HepG2 (cell line): Measurements from ENCODE around the gene ZNF174. TPM values are rescaled to one million over a fixed set of nuclear protein-coding genes. Genes with fewer than 3 reads are reported as not detected.
A peak's percentile ranks its signal among the peaks of the same experiment; 100 is the strongest.

Experiments
- ARNT2 ChIP-seq: sonication (generic); formaldehyde crosslinking; IDR thresholded peaks from 2 replicates; pipeline ENCODE4 v1.8.0; 2022; ENCODE audit warnings: mild to moderate bottlenecking, low read depth, missing genetic modification reagents, moderate library complexity
- HDAC6 ChIP-seq: fragments of 200-600 bp; sonication (generic); IDR thresholded peaks from 2 replicates; pipeline ENCODE4 v1.7.0; 2017; ENCODE audit warnings: mild to moderate bottlenecking, antibody characterized with exemption, low read length, low read depth
- HMGXB4 ChIP-seq, 2 experiments: sonication (generic) in 1 of 2; formaldehyde crosslinking in 1 of 2; IDR thresholded peaks; 2 replicates each; pipeline versions ENCODE4 v1.4.0 to v1.6.1; 2018 to 2020; ENCODE audit warnings: missing genetic modification reagents in 2 of 2, borderline replicate concordance in 1 of 2, low read depth in 1 of 2, mild to moderate bottlenecking in 1 of 2, missing biosample characterization in 1 of 2
- MTERF4 ChIP-seq: sonication (generic); formaldehyde crosslinking; IDR thresholded peaks from 2 replicates; pipeline ENCODE4 v1.8.0; 2023; ENCODE audit warnings: mild to moderate bottlenecking, missing genetic modification reagents
- PAWR ChIP-seq: sonication (generic); formaldehyde crosslinking; IDR thresholded peaks from 2 replicates; pipeline ENCODE4 v1.4.0; 2020; ENCODE audit warnings: missing genetic modification reagents, mild to moderate bottlenecking, borderline replicate concordance
- PHF8 ChIP-seq: sonication (generic); formaldehyde crosslinking; IDR thresholded peaks from 2 replicates; pipeline ENCODE4 v1.5.0; 2020; ENCODE audit warnings: missing genetic modification reagents
- RAD21 ChIP-seq: fragments of 450-650 bp; formaldehyde crosslinking; IDR thresholded peaks from 2 replicates; pipeline ENCODE4 v1.5.0; 2020; ENCODE audit warnings: mild to moderate bottlenecking
- RBM22 ChIP-seq: fragments of 200-400 bp; formaldehyde crosslinking; optimal IDR thresholded peaks from 2 replicates; pipeline ENCODE3; 2017; ENCODE audit warnings: mild to moderate bottlenecking, low read length, moderate library complexity
- TBX3 ChIP-seq: fragments of 450-650 bp; IDR thresholded peaks from 2 replicates; pipeline ENCODE4 v1.6.1; 2017; ENCODE audit warnings: antibody characterized with exemption, mild to moderate bottlenecking, inconsistent platforms, borderline replicate concordance
- ZBTB20 ChIP-seq: sonication (generic); formaldehyde crosslinking; IDR thresholded peaks from 2 replicates; pipeline ENCODE4 v1.8.1; 2023; ENCODE audit warnings: missing genetic modification reagents, low read depth, mild to moderate bottlenecking, borderline replicate concordance
- ZBTB40 ChIP-seq, 2 experiments: fragments of 450-650 bp in 1 of 2; sonication (generic) in 1 of 2; formaldehyde crosslinking in 1 of 2; IDR thresholded peaks; 2 replicates each; pipeline versions ENCODE4 v1.6.1 to v1.8.0; 2016 to 2022; ENCODE audit warnings: antibody characterized with exemption in 1 of 2, mild to moderate bottlenecking in 1 of 2, missing genetic modification reagents in 1 of 2
- ZNF329 ChIP-seq: sonication (generic); formaldehyde crosslinking; IDR thresholded peaks from 2 replicates; pipeline ENCODE4 v1.9.0; 2021; ENCODE audit warnings: low read depth, mild to moderate bottlenecking, missing genetic modification reagents
- ZNF362 ChIP-seq: sonication (generic); formaldehyde crosslinking; IDR thresholded peaks from 2 replicates; pipeline ENCODE4 v1.4.0; 2020; ENCODE audit warnings: missing genetic modification reagents, mild to moderate bottlenecking, borderline replicate concordance
- ZNF562 ChIP-seq: sonication (generic); formaldehyde crosslinking; IDR thresholded peaks from 2 replicates; pipeline ENCODE4 v1.8.0; 2022; ENCODE audit warnings: missing genetic modification reagents, borderline replicate concordance
- ZNF703 ChIP-seq: sonication (generic); formaldehyde crosslinking; IDR thresholded peaks from 2 replicates; pipeline ENCODE4 v1.5.1; 2020; ENCODE audit warnings: missing genetic modification reagents, mild to moderate bottlenecking, moderate library complexity, borderline replicate concordance
- ZNF83 ChIP-seq: sonication (generic); formaldehyde crosslinking; IDR thresholded peaks from 2 replicates; pipeline ENCODE4 v1.4.0; 2020; ENCODE audit warnings: missing genetic modification reagents, mild to moderate bottlenecking, borderline replicate concordance
- polyA plus RNA-seq, 8 experiments: library from polyadenylated mRNA; depleted of rRNA in 3 of 8; stranded (reverse) in 7 of 8; unstranded in 1 of 8; fragments of >200 nt; fragmentation: Illumina TruSeq in 4 of 8; extraction: Trizol in 4 of 8; gene quantifications; 2 replicates each; pipeline versions ENCODE4 v1.2.1 to v1.2.3, GENCODE V29; 2011 to 2016; ENCODE audit warnings: low read depth in 4 of 8, missing spikeins in 1 of 8, mixed read lengths in 1 of 8; ENCODE audit not compliant: insufficient read depth in 1 of 8
- total RNA-seq, 5 experiments: library from RNA; depleted of rRNA; stranded (reverse); fragments of >200 nt; fragmentation: Illumina TruSeq; extraction: Trizol; gene quantifications; 2 replicates each; pipeline ENCODE4 v1.2.3, GENCODE V29; 2016; ENCODE audit warnings: low read depth in 1 of 5

Gene ZNF174
- total and polyA plus RNA-seq, 2 of the 13 experiments (the other 11 are each of a cell fraction or from before 2014, with no cell fraction given), result 8.3 to 10.6 TPM

- TF ChIP-seq ZNF362 (CRISPR knock-in tag) (no peak), RAD21 (no peak), HMGXB4 (CRISPR knock-in tag; IDR thresholded peaks at IDR 0.05; ENCODE audit: borderline replicate concordance in 1 of 2, low read depth in 1 of 2) (peak; percentile 28 to 67; a peak in 3 of 4 replicates), RBM22 (peak; percentile 59), ZNF703 (no peak), PHF8 (CRISPR knock-in tag) (no peak), ZNF329 (CRISPR knock-in tag) (no peak), TBX3 (no peak), HDAC6 (no peak), ZNF83 (CRISPR knock-in tag) (no peak), ZNF562 (CRISPR knock-in tag) (no peak), PAWR (CRISPR knock-in tag) (no peak), ZBTB20 (CRISPR knock-in tag) (no peak), ARNT2 (no peak), MTERF4 (CRISPR knock-in tag) (no peak), ZBTB40 (IDR thresholded peaks at IDR 0.05) (no peak), ZBTB40 (CRISPR knock-in tag; IDR thresholded peaks at IDR 0.05) (no peak)
These were observed 57.9 kb downstream of the ZNF174 start (continued) for GRCh38 chr16:3458852-3459361.
